Sigmoid colon (tissue), 4 donors: Measurements from ENCODE around the gene COL4A2.

ENCODE experiments used
- POLR2A ChIP-seq, 2 donors: fragments of 450-650 bp; IDR thresholded peaks; one replicate each; pipeline ENCODE4 v1.6.1; 2016; ENCODE audit warnings: antibody characterized with exemption in 2 of 2, mild to moderate bottlenecking in 2 of 2, moderate library complexity in 2 of 2
- POLR2AphosphoS5 ChIP-seq, 4 donors: sonication (generic); formaldehyde crosslinking; IDR thresholded peaks; one replicate each; pipeline ENCODE4 v1.6.1; 2017; ENCODE audit warnings: antibody characterized with exemption in 4 of 4
- TF ChIP-seq, protein P1 (sequence below), 4 experiments: fragments of 450-650 bp in 3 of 4; fragments of 200-600 bp in 1 of 4; IDR thresholded peaks; one replicate each; pipeline ENCODE4 v1.5.1; 2016 to 2019; ENCODE audit warnings: antibody characterized with exemption in 4 of 4, mild to moderate bottlenecking in 3 of 4, moderate library complexity in 2 of 4

DNA sequence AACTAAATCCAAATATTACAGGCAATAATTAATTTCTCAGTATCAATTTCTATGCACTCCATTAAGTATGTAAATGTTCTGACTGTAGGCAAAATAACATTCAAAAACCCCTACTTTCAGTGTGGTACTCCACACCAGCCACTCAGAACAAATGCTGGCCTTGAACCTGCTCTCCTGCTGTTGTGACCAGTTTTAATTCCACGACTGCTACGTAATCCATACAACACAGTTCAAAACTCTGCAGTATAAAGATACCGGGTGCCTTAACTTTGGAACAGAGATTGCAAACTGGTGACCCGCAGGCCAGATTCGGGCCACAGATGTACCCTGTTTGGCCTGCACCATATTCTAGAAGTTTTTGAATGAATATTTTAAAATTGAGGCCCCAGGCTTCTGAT, 30.5 kb upstream of the COL4A2 start:
- TF ChIP-seq, protein P1, sequence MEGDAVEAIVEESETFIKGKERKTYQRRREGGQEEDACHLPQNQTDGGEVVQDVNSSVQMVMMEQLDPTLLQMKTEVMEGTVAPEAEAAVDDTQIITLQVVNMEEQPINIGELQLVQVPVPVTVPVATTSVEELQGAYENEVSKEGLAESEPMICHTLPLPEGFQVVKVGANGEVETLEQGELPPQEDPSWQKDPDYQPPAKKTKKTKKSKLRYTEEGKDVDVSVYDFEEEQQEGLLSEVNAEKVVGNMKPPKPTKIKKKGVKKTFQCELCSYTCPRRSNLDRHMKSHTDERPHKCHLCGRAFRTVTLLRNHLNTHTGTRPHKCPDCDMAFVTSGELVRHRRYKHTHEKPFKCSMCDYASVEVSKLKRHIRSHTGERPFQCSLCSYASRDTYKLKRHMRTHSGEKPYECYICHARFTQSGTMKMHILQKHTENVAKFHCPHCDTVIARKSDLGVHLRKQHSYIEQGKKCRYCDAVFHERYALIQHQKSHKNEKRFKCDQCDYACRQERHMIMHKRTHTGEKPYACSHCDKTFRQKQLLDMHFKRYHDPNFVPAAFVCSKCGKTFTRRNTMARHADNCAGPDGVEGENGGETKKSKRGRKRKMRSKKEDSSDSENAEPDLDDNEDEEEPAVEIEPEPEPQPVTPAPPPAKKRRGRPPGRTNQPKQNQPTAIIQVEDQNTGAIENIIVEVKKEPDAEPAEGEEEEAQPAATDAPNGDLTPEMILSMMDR (IDR thresholded peaks at IDR 0.05), result no peak
- no peak for TF ChIP-seq POLR2AphosphoS5 (IDR thresholded peaks at IDR 0.05)
- no peak for TF ChIP-seq POLR2A (IDR thresholded peaks at IDR 0.05)
